Measurements from ENCODE around the gene EPC2.
"Not testable (repeated sequence)": the region's sequence is repeated elsewhere in the genome, so short reads cannot be mapped to it uniquely, and the experiment has no call there.

Gene EPC2

DNA sequence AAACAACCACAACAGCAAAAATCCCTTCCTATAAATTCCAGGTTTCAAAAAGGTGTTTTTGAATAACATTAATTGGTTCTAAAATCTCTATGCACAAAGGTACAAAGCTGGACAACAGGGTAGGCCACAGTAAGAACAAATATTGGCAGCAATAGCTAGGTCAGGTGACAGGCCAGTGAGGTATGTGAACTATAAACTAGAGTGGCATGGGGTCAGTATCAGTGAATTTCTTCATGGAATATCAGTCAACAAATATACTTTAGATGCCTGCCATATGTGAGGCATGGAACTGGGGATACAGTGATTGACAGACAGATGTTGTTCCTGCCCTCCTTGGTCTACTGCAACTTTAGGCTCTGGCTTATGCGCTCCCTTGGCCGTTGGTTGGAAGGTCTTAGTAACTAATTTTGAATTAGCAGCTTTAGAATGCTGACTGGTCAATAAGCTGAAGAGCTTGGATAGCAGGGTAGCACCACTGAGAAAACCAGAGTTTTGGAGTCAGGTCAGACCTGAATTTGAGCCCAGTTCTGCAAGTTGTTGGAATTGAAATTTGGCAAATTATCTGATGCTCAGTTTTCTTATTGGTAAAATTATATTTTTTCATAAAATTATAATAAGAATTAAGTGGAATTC, 2.3 kb upstream of the EPC2 start:
- no peak for DNase-seq

DNA sequence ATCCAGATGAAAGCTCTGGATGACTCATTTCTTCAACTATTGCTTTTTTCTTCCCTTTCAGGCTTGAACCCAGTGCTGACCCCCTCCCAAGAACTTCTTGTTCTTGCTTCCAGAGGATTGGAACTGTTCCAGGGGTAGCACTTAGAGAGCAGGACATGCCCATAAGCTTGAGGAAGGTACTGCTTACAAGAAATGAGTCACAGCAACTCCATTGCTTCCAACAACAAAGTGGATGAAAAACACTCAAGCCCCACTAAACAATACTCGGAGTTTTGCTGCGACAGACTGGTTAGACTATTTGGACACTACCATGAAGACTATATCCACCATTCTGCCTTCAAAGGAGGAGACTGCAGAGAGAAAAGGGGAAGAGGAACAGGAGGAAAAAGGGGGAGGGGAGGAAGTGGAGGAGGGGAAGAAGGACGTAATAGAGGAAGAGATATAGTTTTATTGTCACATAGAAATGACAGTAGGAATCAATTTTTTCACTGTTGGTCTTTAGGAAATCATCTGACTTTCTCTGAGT, 1.6 kb upstream of the EPC2 start:
- DNase-seq, result no peak

- no peak for DNase-seq
These were observed 1.1 kb upstream of the EPC2 start for GRCh38 chr2:148643421-148643820.

GRCh38 chr2:148644883-148645538, 460 bp downstream of the EPC2 start:
- peak; percentile 92 for DNase-seq

DNA sequence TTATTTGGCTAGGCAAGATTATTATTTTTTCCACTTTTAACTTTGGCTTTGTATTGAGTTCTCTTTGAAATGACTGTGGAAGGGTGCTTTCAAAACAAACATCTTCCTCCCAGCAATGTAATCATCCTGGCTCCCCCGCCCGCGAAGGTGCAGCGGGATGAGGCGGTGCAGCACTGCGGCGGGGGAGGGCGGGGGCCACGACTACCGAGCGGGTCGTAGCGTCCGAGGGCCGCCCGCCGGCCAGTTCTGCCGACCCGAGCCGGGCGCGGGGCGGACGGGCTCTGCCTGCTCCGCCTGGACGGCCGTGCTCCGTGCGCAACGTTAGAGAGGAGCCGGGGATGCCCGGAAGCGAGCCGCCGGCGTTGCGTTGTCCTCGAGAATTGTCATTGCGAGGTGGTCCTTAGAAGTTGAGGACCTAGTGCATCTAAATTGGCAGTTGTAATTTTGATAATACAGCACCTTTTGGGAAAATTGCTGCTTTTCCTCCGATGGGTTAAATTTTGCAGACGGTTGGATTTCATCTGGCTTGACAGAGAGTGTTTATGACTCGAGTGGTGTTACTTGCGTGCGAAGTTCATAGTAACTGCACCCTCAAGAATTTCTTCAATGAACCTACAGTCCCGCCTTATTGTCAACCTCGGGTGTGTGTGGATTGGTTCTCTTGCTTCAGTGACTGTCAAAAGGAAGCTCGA, 1.1 kb downstream of the EPC2 start:
- peak; percentile 67 for DNase-seq

DNA sequence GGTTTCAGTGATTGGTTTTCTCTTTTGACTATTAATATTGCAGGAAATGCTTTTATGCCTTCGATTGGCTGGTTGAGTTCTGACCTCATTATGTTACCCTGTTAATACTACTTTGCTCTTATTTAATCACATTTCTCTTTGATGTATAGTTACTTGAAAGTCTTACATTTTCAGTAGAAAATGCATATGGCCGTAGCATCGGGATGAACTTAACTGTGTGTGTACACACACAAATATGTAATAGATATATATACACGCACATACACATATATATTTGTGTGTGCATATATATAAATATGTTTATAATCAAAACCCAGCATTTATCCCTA, 1.6 kb downstream of the EPC2 start:
- no peak for DNase-seq

- DNase-seq, result not testable (repeated sequence)
These were observed 3.2 kb downstream of the EPC2 start for GRCh38 chr2:148647711-148648110.

DNA sequence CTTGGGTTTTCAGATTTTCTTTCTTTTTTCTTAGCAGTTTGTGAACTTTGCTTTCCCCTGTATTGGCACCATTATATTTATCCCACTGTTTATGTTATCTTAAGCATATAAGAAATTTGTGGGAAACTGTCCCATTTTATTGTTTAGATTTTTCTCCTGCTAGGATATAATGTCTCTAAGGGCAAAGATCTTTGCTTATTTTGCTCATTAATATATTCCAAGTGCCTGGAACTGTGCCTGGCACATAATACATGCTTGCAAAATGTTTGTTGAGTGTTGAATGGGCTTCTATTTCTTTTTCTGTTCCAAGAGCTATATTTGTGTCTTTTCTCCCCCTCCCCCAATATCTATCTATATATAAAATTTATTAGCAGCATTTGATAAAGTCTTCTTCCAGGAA, 5.4 kb downstream of the EPC2 start:
- no peak for DNase-seq

DNA sequence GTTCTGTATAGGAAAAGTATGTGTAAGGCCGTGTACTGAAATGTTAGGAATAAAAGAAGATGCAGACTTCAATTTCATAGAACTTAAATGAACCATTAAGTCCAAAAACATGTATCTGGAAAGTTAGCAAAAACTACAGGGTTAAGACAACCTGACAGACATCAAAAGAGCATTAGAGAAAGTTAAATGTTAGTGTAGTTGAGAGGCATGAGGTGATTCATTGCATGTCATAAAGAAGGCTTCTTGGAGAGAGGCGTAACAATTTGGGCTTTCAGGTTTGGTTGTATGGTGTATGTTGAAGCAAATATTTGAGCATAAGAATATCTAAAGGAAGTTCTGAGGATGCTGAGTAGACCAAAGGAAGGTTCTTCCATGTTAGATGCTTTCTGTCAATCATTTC, 6.3 kb downstream of the EPC2 start:
- DNase-seq, result no peak

- no peak for DNase-seq
These were observed 7.4 kb downstream of the EPC2 start for GRCh38 chr2:148651972-148652371.

- DNase-seq, result no peak
These were observed 8.9 kb downstream of the EPC2 start for GRCh38 chr2:148653437-148653836.

DNA sequence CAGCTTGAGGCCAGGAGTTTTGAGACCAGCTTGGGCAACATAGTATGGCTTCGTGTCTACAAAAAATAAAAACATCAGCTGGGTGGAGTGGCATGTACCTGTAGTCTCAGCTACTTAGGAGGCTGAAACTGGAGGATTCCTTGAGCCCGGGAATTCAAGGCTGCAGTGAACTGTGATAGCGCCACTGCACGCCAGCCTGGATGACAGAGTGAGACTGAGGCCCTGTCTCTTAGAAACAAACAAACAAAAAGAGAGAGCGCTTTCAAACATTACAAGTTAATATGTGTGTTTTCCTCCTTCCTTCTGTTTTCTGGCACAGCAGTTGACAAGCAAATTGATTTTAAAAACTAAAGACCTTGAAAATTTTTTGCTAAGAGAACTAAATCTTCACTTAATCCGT, 9.9 kb downstream of the EPC2 start:
- no peak for DNase-seq

- no peak for DNase-seq
These were observed 12.0 kb downstream of the EPC2 start for GRCh38 chr2:148656516-148656915.

GRCh38 chr2:148658807-148659722, 14.5 kb downstream of the EPC2 start:
- DNase-seq, result no peak

GRCh38 chr2:148660999-148661398, 16.4 kb downstream of the EPC2 start:
- DNase-seq, result no peak

GRCh38 chr2:148662332-148662731, 17.8 kb downstream of the EPC2 start:
- DNase-seq, result not testable (repeated sequence)

GRCh38 chr2:148664229-148664628, 19.7 kb downstream of the EPC2 start:
- no peak for DNase-seq

DNA sequence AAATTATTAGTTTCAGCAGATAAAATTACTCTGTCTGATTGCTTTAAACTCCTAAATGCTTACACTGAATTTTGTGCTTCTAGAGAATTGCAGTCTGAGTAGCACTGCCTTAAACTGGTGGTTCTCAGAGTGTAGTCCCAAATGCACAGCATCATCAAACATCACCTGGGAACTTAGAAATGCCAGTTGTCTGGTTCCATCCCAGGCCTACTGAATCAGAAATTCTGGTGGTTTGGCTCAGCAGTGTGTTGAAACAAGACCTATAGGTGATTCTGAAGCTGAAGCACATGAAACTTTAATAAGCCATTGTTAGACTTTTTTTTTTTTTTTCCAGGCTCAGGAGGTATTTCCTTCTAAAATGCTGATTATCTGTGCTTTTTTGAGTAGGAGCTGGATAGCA, 22.0 kb downstream of the EPC2 start:
- DNase-seq, result no peak

- no peak for DNase-seq
These were observed 22.7 kb downstream of the EPC2 start for GRCh38 chr2:148667113-148667836.

DNA sequence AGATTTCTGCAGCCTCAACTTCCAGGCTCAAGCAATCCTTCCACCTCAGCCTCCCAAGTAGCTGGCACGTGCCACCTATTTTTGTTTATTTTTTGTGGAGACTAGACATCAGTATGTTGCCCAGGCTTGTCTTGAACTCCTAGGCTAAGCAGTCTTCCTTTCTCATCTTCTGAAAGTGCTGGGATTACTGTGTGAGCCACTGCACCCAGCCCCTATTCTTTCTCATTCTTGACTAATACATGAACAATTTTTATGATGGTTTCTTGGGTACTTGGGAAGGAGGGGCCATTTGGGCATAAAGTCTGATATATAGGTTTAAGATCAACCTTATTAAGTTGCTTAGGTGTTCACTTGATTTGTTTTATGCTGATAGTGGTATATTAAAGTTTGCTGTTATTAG, 26.2 kb downstream of the EPC2 start:
- DNase-seq, result no peak

- DNase-seq, result no peak
These were observed 29.8 kb downstream of the EPC2 start for GRCh38 chr2:148674063-148675020.

Data from effector CD4-positive, alpha-beta T cell (primary cell).